ENCODE data around the gene AP2B1.
A peak's percentile ranks its signal among the peaks of the same experiment; 100 is the strongest.

AP2B1 gene

DNA sequence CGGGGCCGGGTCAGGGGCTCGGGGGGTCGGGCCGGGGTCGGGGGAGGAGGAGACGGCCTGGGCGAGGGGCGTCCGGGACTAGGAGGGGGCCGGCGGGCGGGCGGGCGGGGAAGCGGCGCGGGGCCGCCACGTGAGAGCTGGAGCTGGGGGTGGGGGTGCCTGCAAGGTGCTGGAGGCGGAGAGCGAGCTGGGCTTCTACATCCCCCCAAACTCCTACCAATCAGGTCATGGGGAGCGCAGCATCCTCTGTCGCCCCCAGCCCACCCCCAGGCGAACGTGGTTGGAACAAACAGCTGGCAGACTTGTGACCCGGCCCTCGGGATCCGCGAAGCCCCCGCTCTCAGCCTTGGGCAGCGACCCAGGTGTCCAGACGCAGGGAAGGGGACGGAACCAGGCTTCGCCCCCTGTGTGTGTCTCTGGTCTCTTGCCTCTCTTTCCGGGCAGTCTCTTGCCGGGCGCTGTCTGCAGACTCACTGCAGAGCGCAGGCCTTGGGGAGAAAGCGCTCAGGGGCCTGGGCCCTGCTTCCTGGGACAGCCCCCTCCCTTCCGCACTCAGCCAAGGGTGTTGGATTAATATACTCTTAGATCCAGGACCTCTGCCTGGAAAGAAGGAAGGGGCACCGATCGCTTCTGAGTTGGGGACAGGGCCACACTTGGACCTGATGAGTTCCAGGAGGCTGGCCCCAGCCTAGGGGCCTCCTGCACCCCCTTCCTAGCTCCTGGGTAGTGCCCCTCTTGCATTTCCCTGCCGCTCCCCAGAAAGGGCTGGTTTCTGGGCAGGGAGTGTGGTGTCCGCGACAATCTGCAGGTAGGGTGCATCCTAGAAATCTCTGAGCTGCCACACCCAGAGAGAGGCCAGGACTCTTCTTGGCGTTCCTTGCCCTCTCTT is 145.0 kb downstream of the AP2B1 start:
- DNase-seq = no peak

GRCh38 chr17:35732806-35733136 is 145.6 kb downstream of the AP2B1 start:
- no peak for DNase-seq

DNA sequence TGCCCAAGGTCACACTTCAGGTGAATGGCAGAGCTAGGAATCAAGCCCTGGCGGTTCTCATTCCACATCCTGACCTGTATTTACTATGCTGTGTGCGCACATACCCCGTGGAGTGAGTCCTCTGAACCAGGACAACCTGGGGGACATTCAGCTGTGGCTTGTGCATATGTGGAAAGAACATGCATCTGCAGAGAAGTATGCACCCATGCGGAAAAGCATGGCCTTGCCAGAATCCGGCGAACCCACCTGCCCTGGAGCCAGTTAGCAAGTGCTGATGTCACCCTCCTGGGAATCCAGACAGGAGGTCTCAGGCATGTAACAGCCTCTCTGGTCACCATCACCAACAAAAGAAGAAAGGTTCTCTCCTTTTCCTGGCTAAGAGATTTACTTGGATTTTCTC is 146.2 kb downstream of the AP2B1 start:
- no peak for DNase-seq

GRCh38 chr17:35734396-35734795 is 147.3 kb downstream of the AP2B1 start:
- DNase-seq = no peak

DNA sequence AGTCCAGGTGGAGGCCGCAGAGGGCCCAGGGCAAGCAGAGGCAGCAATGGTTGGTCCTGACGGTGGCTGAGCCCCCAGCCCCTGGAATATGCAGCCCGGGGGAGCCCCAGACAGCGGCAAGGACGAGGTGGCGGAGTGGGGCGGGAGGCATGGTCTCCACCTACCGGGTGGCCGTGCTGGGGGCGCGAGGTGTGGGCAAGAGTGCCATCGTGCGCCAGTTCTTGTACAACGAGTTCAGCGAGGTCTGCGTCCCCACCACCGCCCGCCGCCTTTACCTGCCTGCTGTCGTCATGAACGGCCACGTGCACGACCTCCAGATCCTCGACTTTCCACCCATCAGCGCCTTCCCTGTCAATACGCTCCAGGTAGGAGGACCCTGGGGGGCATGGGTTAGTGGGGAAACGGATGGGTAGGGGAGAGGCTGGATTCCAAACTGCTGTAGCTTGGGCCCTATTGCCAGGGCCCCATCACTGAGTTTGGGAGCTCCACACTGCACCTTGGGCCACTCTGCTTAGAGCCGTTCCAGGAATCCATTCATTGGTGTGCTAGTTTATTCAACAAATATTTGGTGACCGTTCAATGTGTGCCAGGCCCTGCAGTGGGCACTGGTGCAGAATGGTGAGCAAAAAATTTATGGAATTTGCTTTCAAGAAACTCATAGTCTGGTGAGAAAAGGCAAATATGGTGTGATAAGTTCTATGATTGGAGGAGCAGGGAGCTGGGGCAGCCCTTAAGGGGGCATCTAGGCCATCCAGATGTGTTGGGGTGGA is 148.1 kb downstream of the AP2B1 start:
- no peak for DNase-seq

- DNase-seq = no peak
Observed at GRCh38 chr17:35736236-35736635, 149.1 kb downstream of the AP2B1 start.

- no peak for DNase-seq
Observed at GRCh38 chr17:35738519-35739133, 151.5 kb downstream of the AP2B1 start.

GRCh38 chr17:35740216-35740615 is 153.1 kb downstream of the AP2B1 start:
- no peak for DNase-seq

GRCh38 chr17:35740997-35741931 is 154.1 kb downstream of the AP2B1 start:
- DNase-seq = no peak

GRCh38 chr17:35742496-35742895 is 155.4 kb downstream of the AP2B1 start:
- no peak for DNase-seq

DNA sequence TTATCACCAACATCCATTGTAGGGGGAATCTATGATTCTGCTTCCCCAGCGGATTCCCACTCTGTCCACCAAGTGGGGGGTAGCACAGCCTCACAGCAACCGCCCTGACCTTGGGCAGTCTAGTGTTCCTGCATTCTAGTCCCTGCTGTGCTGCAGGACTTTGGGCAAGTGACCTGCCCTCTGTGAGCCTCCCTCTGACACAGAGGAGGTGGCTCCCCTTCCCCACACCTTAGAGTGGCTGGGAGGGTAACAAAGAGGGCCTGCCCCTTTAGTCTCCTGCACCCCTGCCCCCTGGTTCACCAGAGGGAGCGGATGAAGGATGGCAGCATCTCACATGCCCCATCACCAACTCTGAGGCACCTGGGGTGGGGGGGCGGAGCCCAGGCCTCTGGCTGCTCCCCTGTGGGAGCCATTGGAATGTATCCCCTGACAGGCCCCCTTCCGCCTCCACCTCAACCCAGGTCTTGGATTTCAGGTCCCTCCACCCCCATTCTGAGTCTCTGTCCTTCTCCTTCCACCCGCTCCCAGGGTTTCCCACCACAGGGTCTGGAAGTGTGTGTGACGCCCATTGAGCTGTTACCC is 155.9 kb downstream of the AP2B1 start:
- no peak for DNase-seq

DNA sequence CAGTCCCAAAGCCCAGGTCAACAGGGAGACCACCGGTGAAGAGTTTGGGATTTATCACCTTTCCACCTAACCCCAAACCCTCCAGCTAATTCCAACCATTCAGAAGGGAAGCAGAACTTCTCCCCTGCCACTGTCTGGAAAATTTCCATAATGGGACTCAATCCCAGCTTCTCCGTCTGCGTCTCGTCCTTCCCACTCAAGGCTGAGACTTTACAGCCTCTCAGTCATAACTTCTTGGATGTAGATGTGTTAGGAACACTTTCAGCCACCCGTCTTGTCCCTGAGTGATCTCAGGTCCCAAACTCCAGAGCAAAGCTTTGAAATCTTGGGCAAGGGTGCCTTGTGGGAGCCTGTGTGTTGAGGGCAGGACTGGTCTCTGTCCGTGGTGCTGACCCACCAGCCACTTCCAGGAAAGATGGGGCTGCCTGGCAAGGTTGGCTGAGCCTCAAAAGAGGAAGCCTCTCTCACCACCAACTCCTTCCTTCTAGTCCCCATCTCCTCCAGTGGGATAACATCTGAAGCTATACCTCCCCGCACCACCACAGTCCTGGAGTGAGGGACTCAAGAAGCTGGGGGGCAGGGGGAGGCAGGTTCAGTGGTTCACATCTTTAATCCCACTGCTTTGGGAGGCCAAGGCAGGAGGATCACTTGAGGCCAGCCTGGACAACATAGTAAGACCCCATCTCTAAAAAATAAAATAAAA is 156.7 kb downstream of the AP2B1 start:
- DNase-seq = no peak

DNA sequence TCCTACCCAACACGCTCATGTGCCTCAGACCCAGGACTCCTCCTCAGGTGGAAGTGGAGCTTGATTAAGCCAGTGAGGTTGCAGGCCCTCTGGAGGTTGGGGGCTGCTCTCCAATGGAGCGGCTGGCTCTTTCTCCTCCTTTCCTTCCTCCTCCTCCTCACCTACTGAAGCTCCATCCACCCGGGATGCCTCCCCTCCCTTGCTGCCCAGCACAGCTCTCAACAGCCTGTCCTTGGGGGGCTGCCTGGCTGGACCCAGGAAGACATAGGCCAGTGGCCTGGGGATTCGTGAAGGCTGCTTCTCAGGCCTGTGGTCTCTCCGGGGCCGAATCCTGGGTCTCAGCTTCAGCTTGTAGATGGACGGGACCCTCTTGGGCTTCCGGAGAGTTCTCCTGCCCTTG is 157.7 kb downstream of the AP2B1 start:
- no peak for DNase-seq

GRCh38 chr17:35745246-35745645 is 158.1 kb downstream of the AP2B1 start:
- DNase-seq = no peak

- no peak for DNase-seq
Observed at GRCh38 chr17:35745749-35746320, 158.7 kb downstream of the AP2B1 start.

DNA sequence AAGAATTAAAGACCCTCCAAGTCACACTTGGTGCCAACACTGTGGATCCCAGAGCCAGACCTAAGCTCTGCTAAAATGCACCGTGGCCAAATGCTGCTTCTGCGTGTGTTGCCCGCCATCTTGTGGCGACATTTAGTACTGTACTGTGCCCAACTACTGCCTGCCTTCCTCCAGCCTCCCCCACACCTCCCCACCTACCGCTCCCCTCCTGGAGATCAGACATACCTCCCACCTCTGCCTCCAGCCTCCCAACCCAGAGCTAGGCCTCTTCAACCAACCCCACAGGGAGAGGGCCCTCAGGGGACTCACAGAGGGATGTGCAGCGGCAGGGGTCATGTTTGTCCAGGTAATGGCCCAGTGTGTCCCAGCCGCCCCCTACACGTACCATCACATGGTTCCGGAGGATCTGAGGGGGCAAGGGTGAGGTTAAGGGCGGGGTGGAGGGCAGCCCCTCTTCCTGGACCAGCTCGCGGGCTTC is 160.5 kb downstream of the AP2B1 start:
- peak; percentile 65 for DNase-seq

DNA sequence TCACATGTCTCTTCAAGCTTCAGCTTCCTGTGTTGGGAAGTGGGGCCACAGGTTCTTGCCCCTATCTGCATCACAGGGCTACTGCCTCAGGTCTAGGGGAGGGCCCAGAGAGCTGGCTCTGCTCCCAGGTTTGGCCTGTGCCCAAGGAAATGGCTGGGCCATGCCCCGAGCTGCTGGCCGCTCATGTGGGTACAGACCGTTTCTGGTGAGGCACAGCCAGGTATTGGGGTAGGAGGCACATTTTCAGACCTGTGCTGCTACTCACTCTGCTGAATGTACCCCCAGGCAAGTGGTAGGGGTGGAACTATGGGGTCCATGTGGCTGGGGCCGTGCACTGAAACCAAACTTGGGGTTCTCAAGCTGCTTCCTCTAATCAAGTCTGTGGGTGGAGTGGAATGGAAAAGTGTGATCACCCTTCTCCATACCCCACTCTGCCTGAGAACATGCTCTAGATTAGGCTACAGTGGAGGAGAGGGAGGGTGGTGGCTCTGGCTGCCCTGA is 161.3 kb downstream of the AP2B1 start:
- no peak for DNase-seq

DNA sequence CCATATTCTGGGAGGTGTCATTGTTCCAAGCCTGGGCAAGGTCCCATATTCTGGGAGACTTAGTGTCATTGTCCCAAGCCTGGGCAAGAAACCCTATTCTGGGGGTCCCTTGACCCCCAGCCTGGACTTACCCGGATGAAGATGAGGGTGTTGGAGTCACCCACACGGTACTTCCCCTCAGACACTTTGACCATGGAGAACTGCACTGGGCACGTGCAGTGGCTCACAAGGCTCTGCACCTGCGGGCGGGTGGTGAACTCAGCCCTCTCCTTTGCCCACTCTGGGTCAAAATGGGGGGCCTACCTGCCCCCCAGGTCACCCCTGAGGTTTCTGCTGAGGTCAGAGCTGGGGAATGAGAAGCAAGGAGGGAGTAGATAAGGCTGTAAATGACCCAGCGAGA is 161.9 kb downstream of the AP2B1 start:
- no peak for DNase-seq

- no peak for DNase-seq
Observed at GRCh38 chr17:35749560-35750412, 162.7 kb downstream of the AP2B1 start.

All from activated CD4-positive, alpha-beta T cell treated with anti-CD3 and anti-CD28 coated beads for 1 hour (primary cell).